ENCODE data around the gene RNFT2. TPM values are rescaled to one million over a fixed set of nuclear protein-coding genes. Genes with fewer than 3 reads are reported as not detected.
"Not testable (repeated sequence)": the region's sequence is repeated elsewhere in the genome, so short reads cannot be mapped to it uniquely, and the experiment has no call there.

Gene RNFT2
- polyA plus RNA-seq, 2 of the 4 experiments (the other 2 are of a cell fraction), result 2.6 to 7.2 TPM

GRCh38 chr12:116813271-116814041, 75.3 kb downstream of the RNFT2 start:
- WGBS (ENCODE audit: missing lambda C conversion rate), result 78% methylated on average over 7 of the region's 7 CpGs
- Histone ChIP-seq H3K4me2 (no peak overlapping the region; the same call in 2 of the 3 replicates), H3K27ac (no peak overlapping the region), H3K4me3 (no peak overlapping the region), H3K4me1 (peaks cover 10% of the 10 kb centered on the region), H3K9me3 (no peaks in the 10 kb centered on the region)
- TF ChIP-seq TFCP2L1 (CRISPR knock-in tag; IDR thresholded peaks at IDR 0.05), result no peak
- no peak for TF ChIP-seq NPAS2 (CRISPR knock-in tag; IDR thresholded peaks at IDR 0.05; ENCODE audit: borderline replicate concordance)
- TF ChIP-seq MAX (IDR thresholded peaks at IDR 0.05), result no peak
- TF ChIP-seq HDAC2 (IDR thresholded peaks at IDR 0.05), result no peak
- no peak for TF ChIP-seq BCL3 (IDR thresholded peaks at IDR 0.05)
- no peak for TF ChIP-seq FOSL2 (IDR thresholded peaks at IDR 0.05)
- TF ChIP-seq FOSL2 (CRISPR knock-in tag; IDR thresholded peaks at IDR 0.05), result no peak
- TF ChIP-seq ZFP36 (IDR thresholded peaks at IDR 0.05; ENCODE audit: borderline replicate concordance, partially characterized antibody), result no peak
- no peak for TF ChIP-seq POLR2A (IDR thresholded peaks at IDR 0.05; ENCODE audit: low read length)
- FAIRE-seq (no peak), DNase-seq (ENCODE audit: low read depth in 1 of 2, low spot score in 1 of 2) (no peak), ATAC-seq (no peak)
- ChIA-PET POLR2A (no interaction called here), CTCF (no interaction called here)

- FAIRE-seq; DNase-seq (ENCODE audit: low read depth in 1 of 2, low spot score in 1 of 2); ATAC-seq; H3K9me3 ChIP-seq; H3K27ac ChIP-seq; H3K4me3 ChIP-seq; CTCF ChIA-PET; H3K4me2 ChIP-seq: not testable (repeated sequence)
- 81% methylated on average over 10 of the region's 10 CpGs for WGBS (ENCODE audit: missing lambda C conversion rate)
- POLR2A ChIA-PET, result interaction anchor here (1.1 kb wide), 1 partner anchor 8 kb away, joined by 3 read pairs; no protein-coding TSS in a partner anchor
- peaks cover 11% of the 10 kb centered on the region for H3K4me1 ChIP-seq
These were observed 76.7 kb downstream of the RNFT2 start for GRCh38 chr12:116814766-116815165.

GRCh38 chr12:116818341-116818856, 80.3 kb downstream of the RNFT2 start:
- ChIA-PET POLR2A (interaction anchor here (1.4 kb wide), 1 partner anchor 63 kb away, joined by 3 read pairs; the partner anchor contains the start of gene HRK), CTCF (no interaction called here)
- 79% methylated on average over 11 of the region's 11 CpGs for WGBS (ENCODE audit: missing lambda C conversion rate)
- no peaks in the 10 kb centered on the region for H3K9me3 ChIP-seq
- H3K4me1 ChIP-seq, result peaks cover 12% of the 10 kb centered on the region
- ATAC-seq, result no peak
- H3K4me3 ChIP-seq, result peak overlapping the region; percentile 70
- FAIRE-seq, result no peak
- TF ChIP-seq PBX3 (IDR thresholded peaks at IDR 0.05) (no peak), FOSB (CRISPR knock-in tag; IDR thresholded peaks at IDR 0.05) (no peak)
- peak overlapping the region; percentile 69 for H3K4me2 ChIP-seq
- no peak for DNase-seq (ENCODE audit: low read depth in 1 of 2, low spot score in 1 of 2)
- peak overlapping the region; percentile 89 to 91 for H3K27ac ChIP-seq

- POLR2A ChIA-PET, result interaction anchor here (0.6 to 1.4 kb wide), 2 partner anchors 47 to 62 kb away, joined by 3 to 4 read pairs; partner anchors contain the start of gene HRK
- TF ChIP-seq TFCP2L1 (CRISPR knock-in tag; IDR thresholded peaks at IDR 0.05) (no peak), JUN (IDR thresholded peaks at IDR 0.05) (peak in 1 of 2 experiments; percentile 86; a peak in 4 of 5 replicates), RAD21 (conservative IDR thresholded peaks at IDR 0.05 in 1 of 2, IDR thresholded peaks at IDR 0.05 in 1 of 2) (no peak), HOXB5 (CRISPR knock-in tag; IDR thresholded peaks at IDR 0.05) (peak; percentile 21; the same call in 1 of the 2 replicates), KDM5A (IDR thresholded peaks at IDR 0.05) (peak; percentile 56; the same call in 1 of the 2 replicates), TP53 (CRISPR knock-in tag; IDR thresholded peaks at IDR 0.05) (0 out of 2 replicates have a peak, but pooled peaks have one; percentile 44), POLR2A (IDR thresholded peaks at IDR 0.05; ENCODE audit: low read length) (peak; percentile 75), PHF8 (IDR thresholded peaks at IDR 0.05; ENCODE audit: borderline replicate concordance, low read depth) (peak; percentile 97), EP300 (IDR thresholded peaks at IDR 0.05) (no peak), FOSL2 (IDR thresholded peaks at IDR 0.05) (no peak), FOSL2 (CRISPR knock-in tag; IDR thresholded peaks at IDR 0.05) (peak; percentile 92), BHLHE40 (IDR thresholded peaks at IDR 0.05; ENCODE audit: low read depth, low read length) (no peak), MAX (IDR thresholded peaks at IDR 0.05) (peak; percentile 54; the same call in 1 of the 2 replicates), PBX3 (IDR thresholded peaks at IDR 0.05) (no peak), MAZ (IDR thresholded peaks at IDR 0.05; ENCODE audit: borderline replicate concordance, low read depth, low read length) (0 out of 2 replicates have a peak, but pooled peaks have one; percentile 23), GATA3 (IDR thresholded peaks at IDR 0.05; ENCODE audit: borderline replicate concordance) (no peak), KDM1A (IDR thresholded peaks at IDR 0.05; ENCODE audit: low read depth) (no peak), CBX8 (IDR thresholded peaks at IDR 0.05) (no peak)
These were observed 81.1 kb downstream of the RNFT2 start for GRCh38 chr12:116818948-116819832.

More at GRCh38 chr12:116818948-116819832, 81.1 kb downstream of the RNFT2 start:
- no peak for FAIRE-seq
- Histone ChIP-seq H3K9me3 (no peaks in the 10 kb centered on the region), H3K4me2 (peak overlapping the region; percentile 69), H3K4me3 (peak overlapping the region; percentile 70), H3K27ac (peak overlapping the region; percentile 89 to 91), H3K4me1 (peaks cover 9% of the 10 kb centered on the region)
- CTCF ChIA-PET, result interaction anchor here (0.6 to 0.8 kb wide), 2 partner anchors 62 to 87 kb away, joined by 3 read pairs; partner anchors contain the start of gene HRK
- peak; percentile 85 to 94 for ATAC-seq
- peak; percentile 89 to 93 for DNase-seq (ENCODE audit: low read depth in 1 of 2, low spot score in 1 of 2)
- WGBS (ENCODE audit: missing lambda C conversion rate), result 4% methylated on average over 38 of the region's 70 CpGs
